HAP-1 (cell line): ENCODE measurements around the gene ATM.
"Not testable (repeated sequence)": the region's sequence is repeated elsewhere in the genome, so short reads cannot be mapped to it uniquely, and the experiment has no call there.

Source experiments
- DNase-seq, 2 experiments: peaks; one replicate each; pipeline ENCODE4 v3.0.0-alpha.2; 2016 to 2020; ENCODE audit warnings: low spot score in 2 of 2
- H3K27me3 ChIP-seq: fragments of 250-450 bp; sonication (Bioruptor Pico); 2 replicates; pipeline ENCODE4 v1.5.1; 2020; ENCODE audit warnings: low read depth, mild to moderate bottlenecking, moderate library complexity
- H3K36me3 ChIP-seq: fragments of 250-450 bp; sonication (Bioruptor Pico); replicated peaks from 2 replicates; pipeline ENCODE4 v1.5.1; 2020; ENCODE audit warnings: mild to moderate bottlenecking
- H3K4me1 ChIP-seq: fragments of 250-450 bp; sonication (Bioruptor Pico); 2 replicates; pipeline ENCODE4 v1.5.1; 2020; ENCODE audit warnings: mild to moderate bottlenecking
- H3K4me3 ChIP-seq: fragments of 250-450 bp; sonication (Bioruptor Pico); 2 replicates; pipeline ENCODE4 v1.5.1; 2020; ENCODE audit warnings: mild to moderate bottlenecking, moderate library complexity
- H3K9me3 ChIP-seq: fragments of 250-450 bp; sonication (Bioruptor Pico); 2 replicates; pipeline ENCODE4 v1.5.1; 2020; ENCODE audit warnings: mild to moderate bottlenecking, moderate library complexity
- in situ Hi-C: fragments of 300-500 bp; cut with MboI; formaldehyde crosslinking; loops from 3 replicates; pipeline ENCODE4 v1.14.3; 2020; ENCODE audit warnings: low sequenced_read_pairs, inconsistent platforms, mixed read lengths

The ATM gene

GRCh38 chr11:108269583-108269982 lies 46.7 kb downstream of the ATM start:
- peaks cover 38% of the 10 kb centered on the region for H3K36me3 ChIP-seq
- no peaks in the 10 kb centered on the region for H3K27me3 ChIP-seq
- no peak overlapping the region for H3K4me3 ChIP-seq
- no peaks in the 10 kb centered on the region for H3K4me1 ChIP-seq
- no peaks in the 10 kb centered on the region for H3K9me3 ChIP-seq
- in situ Hi-C loops: no loop called here
- no peak for DNase-seq

- H3K4me3 ChIP-seq, DNase-seq, H3K27me3 ChIP-seq, in situ Hi-C loops, H3K9me3 ChIP-seq: not testable (repeated sequence)
- peaks cover 21% of the 10 kb centered on the region for H3K4me1 ChIP-seq
- peaks cover 24% of the 10 kb centered on the region for H3K36me3 ChIP-seq
Measured at GRCh38 chr11:108276985-108277616, 54.2 kb downstream of the ATM start.

GRCh38 chr11:108278546-108278945 lies 55.7 kb downstream of the ATM start:
- Histone ChIP-seq H3K4me3 (no peak overlapping the region), H3K27me3 (no peaks in the 10 kb centered on the region), H3K36me3 (peaks cover 27% of the 10 kb centered on the region), H3K9me3 (no peaks in the 10 kb centered on the region), H3K4me1 (peaks cover 21% of the 10 kb centered on the region)
- DNase-seq: peak; percentile 48 to 57
- in situ Hi-C loops: no loop called here

GRCh38 chr11:108278954-108279353 lies 56.1 kb downstream of the ATM start:
- no peak overlapping the region for H3K4me3 ChIP-seq
- H3K36me3 ChIP-seq: peaks cover 25% of the 10 kb centered on the region

GRCh38 chr11:108286370-108286769 lies 63.5 kb downstream of the ATM start:
- H3K4me1 ChIP-seq: no peaks in the 10 kb centered on the region
- H3K9me3 ChIP-seq: no peaks in the 10 kb centered on the region
- in situ Hi-C loops: no loop called here
- DNase-seq: no peak
- no peak overlapping the region for H3K4me3 ChIP-seq
- peaks cover 37% of the 10 kb centered on the region for H3K36me3 ChIP-seq
- H3K27me3 ChIP-seq: no peaks in the 10 kb centered on the region

More at GRCh38 chr11:108278954-108279353, 56.1 kb downstream of the ATM start:
- H3K4me1 ChIP-seq: peaks cover 21% of the 10 kb centered on the region
- no peaks in the 10 kb centered on the region for H3K9me3 ChIP-seq
- no peak for DNase-seq
- H3K27me3 ChIP-seq: no peaks in the 10 kb centered on the region
- in situ Hi-C loops: no loop called here

GRCh38 chr11:108286956-108287355 lies 64.1 kb downstream of the ATM start:
- in situ Hi-C loops: no loop called here
- Histone ChIP-seq H3K36me3 (peaks cover 35% of the 10 kb centered on the region), H3K4me1 (no peaks in the 10 kb centered on the region), H3K9me3 (no peaks in the 10 kb centered on the region), H3K4me3 (no peak overlapping the region), H3K27me3 (no peaks in the 10 kb centered on the region)
- no peak for DNase-seq

- DNase-seq, H3K4me1 ChIP-seq, H3K9me3 ChIP-seq, H3K4me3 ChIP-seq, in situ Hi-C loops, H3K27me3 ChIP-seq: not testable (repeated sequence)
- peaks cover 25% of the 10 kb centered on the region for H3K36me3 ChIP-seq
Measured at GRCh38 chr11:108289066-108289465, 66.2 kb downstream of the ATM start.

GRCh38 chr11:108289699-108290098 lies 66.8 kb downstream of the ATM start:
- Histone ChIP-seq H3K9me3 (no peaks in the 10 kb centered on the region), H3K4me3 (no peak overlapping the region), H3K36me3 (peaks cover 18% of the 10 kb centered on the region), H3K27me3 (no peaks in the 10 kb centered on the region), H3K4me1 (no peaks in the 10 kb centered on the region)
- in situ Hi-C loops: no loop called here
- no peak for DNase-seq

- peaks cover 14% of the 10 kb centered on the region for H3K36me3 ChIP-seq
- no peak for DNase-seq
- no peaks in the 10 kb centered on the region for H3K27me3 ChIP-seq
Measured at GRCh38 chr11:108293229-108293628, 70.4 kb downstream of the ATM start.

GRCh38 chr11:108302121-108302785 lies 79.4 kb downstream of the ATM start:
- Histone ChIP-seq H3K27me3 (no peaks in the 10 kb centered on the region), H3K4me3 (no peak overlapping the region), H3K9me3 (no peaks in the 10 kb centered on the region), H3K36me3 (peaks cover 25% of the 10 kb centered on the region), H3K4me1 (no peaks in the 10 kb centered on the region)
- no peak for DNase-seq
- in situ Hi-C loops: no loop called here

More at GRCh38 chr11:108293229-108293628, 70.4 kb downstream of the ATM start:
- no peaks in the 10 kb centered on the region for H3K9me3 ChIP-seq
- in situ Hi-C loops: no loop called here
- no peaks in the 10 kb centered on the region for H3K4me1 ChIP-seq
- H3K4me3 ChIP-seq: no peak overlapping the region

GRCh38 chr11:108307751-108308150 lies 84.9 kb downstream of the ATM start:
- no peaks in the 10 kb centered on the region for H3K27me3 ChIP-seq
- in situ Hi-C loops: no loop called here
- H3K4me3 ChIP-seq: no peak overlapping the region
- no peak for DNase-seq
- no peaks in the 10 kb centered on the region for H3K4me1 ChIP-seq
- H3K9me3 ChIP-seq: no peaks in the 10 kb centered on the region
- peaks cover 15% of the 10 kb centered on the region for H3K36me3 ChIP-seq

- DNase-seq: no peak
- Histone ChIP-seq H3K9me3 (no peaks in the 10 kb centered on the region), H3K27me3 (no peaks in the 10 kb centered on the region), H3K4me3 (no peak overlapping the region), H3K4me1 (no peaks in the 10 kb centered on the region), H3K36me3 (peaks cover 27% of the 10 kb centered on the region)
- in situ Hi-C loops: no loop called here
Measured at GRCh38 chr11:108313444-108313843, 90.6 kb downstream of the ATM start.

GRCh38 chr11:108316061-108316460 lies 93.2 kb downstream of the ATM start:
- no peak for DNase-seq

GRCh38 chr11:108319541-108320145 lies 96.8 kb downstream of the ATM start:
- H3K4me1 ChIP-seq: peaks cover 14% of the 10 kb centered on the region
- H3K9me3 ChIP-seq: no peaks in the 10 kb centered on the region
- no peak for DNase-seq
- peaks cover 19% of the 10 kb centered on the region for H3K36me3 ChIP-seq
- in situ Hi-C loops: no loop called here
- H3K27me3 ChIP-seq: no peaks in the 10 kb centered on the region
- H3K4me3 ChIP-seq: no peak overlapping the region

More at GRCh38 chr11:108316061-108316460, 93.2 kb downstream of the ATM start:
- no peak overlapping the region for H3K4me3 ChIP-seq
- H3K4me1 ChIP-seq: no peaks in the 10 kb centered on the region
- in situ Hi-C loops: no loop called here
- no peaks in the 10 kb centered on the region for H3K27me3 ChIP-seq
- H3K36me3 ChIP-seq: peaks cover 27% of the 10 kb centered on the region
- H3K9me3 ChIP-seq: no peaks in the 10 kb centered on the region
